ENCODE results near the gene CDH13.

GRCh38 chr16:83400234-83400633 is 773.5 kb downstream of the CDH13 start:
- TF ChIP-seq CTCF (IDR thresholded peaks at IDR 0.05) (no peak), POLR2A (IDR thresholded peaks at IDR 0.05; ENCODE audit: low read depth) (no peak), POLR2AphosphoS5 (IDR thresholded peaks at IDR 0.05) (no peak), EP300 (IDR thresholded peaks at IDR 0.05) (no peak)

Measured in esophagus muscularis mucosa (tissue), 4 donors.